ENCODE results near the gene IL1R2. TPM values are rescaled to one million over a fixed set of nuclear protein-coding genes. Genes with fewer than 3 reads are reported as not detected.

Gene IL1R2
- total and polyA plus RNA-seq, 2 of the 13 experiments (the other 11 are each of a cell fraction or from before 2014, with no cell fraction given), result 3.6 to 7.3 TPM

- TF ChIP-seq NFKB2 (CRISPR knock-in tag; IDR thresholded peaks at IDR 0.05; ENCODE audit: borderline replicate concordance) (no peak), ZNF644 (CRISPR knock-in tag; IDR thresholded peaks at IDR 0.05; ENCODE audit: low read depth) (peak; percentile 74), POGZ (CRISPR knock-in tag; IDR thresholded peaks at IDR 0.05) (no peak), SRSF9 (IDR thresholded peaks at IDR 0.05; ENCODE audit: borderline replicate concordance, insufficient read depth, low read depth, low read length, poor library complexity, severe bottlenecking) (no peak), SP5 (CRISPR knock-in tag; IDR thresholded peaks at IDR 0.05; ENCODE audit: borderline replicate concordance, low read depth) (peak; percentile 76; the same call in 1 of the 2 replicates), HNF1B (CRISPR knock-in tag; IDR thresholded peaks at IDR 0.05) (peak; percentile 80), HNRNPUL1 (IDR thresholded peaks at IDR 0.05; ENCODE audit: low read depth, low read length) (no peak), ZBTB20 (CRISPR knock-in tag; IDR thresholded peaks at IDR 0.05; ENCODE audit: borderline replicate concordance, low read depth) (no peak), ZNF30 (CRISPR knock-in tag; IDR thresholded peaks at IDR 0.05) (no peak; the same call in 1 of the 2 replicates), ZNF281 (CRISPR knock-in tag; IDR thresholded peaks at IDR 0.05; ENCODE audit: borderline replicate concordance) (peak; percentile 93), ZMAT3 (CRISPR knock-in tag; conservative IDR thresholded peaks at IDR 0.05) (no peak)
- TF ChIP-seq, protein P1, sequence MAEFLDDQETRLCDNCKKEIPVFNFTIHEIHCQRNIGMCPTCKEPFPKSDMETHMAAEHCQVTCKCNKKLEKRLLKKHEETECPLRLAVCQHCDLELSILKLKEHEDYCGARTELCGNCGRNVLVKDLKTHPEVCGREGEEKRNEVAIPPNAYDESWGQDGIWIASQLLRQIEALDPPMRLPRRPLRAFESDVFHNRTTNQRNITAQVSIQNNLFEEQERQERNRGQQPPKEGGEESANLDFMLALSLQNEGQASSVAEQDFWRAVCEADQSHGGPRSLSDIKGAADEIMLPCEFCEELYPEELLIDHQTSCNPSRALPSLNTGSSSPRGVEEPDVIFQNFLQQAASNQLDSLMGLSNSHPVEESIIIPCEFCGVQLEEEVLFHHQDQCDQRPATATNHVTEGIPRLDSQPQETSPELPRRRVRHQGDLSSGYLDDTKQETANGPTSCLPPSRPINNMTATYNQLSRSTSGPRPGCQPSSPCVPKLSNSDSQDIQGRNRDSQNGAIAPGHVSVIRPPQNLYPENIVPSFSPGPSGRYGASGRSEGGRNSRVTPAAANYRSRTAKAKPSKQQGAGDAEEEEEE (CRISPR knock-in tag; IDR thresholded peaks at IDR 0.05; ENCODE audit: borderline replicate concordance), result no peak
- TF ChIP-seq, protein P2, sequence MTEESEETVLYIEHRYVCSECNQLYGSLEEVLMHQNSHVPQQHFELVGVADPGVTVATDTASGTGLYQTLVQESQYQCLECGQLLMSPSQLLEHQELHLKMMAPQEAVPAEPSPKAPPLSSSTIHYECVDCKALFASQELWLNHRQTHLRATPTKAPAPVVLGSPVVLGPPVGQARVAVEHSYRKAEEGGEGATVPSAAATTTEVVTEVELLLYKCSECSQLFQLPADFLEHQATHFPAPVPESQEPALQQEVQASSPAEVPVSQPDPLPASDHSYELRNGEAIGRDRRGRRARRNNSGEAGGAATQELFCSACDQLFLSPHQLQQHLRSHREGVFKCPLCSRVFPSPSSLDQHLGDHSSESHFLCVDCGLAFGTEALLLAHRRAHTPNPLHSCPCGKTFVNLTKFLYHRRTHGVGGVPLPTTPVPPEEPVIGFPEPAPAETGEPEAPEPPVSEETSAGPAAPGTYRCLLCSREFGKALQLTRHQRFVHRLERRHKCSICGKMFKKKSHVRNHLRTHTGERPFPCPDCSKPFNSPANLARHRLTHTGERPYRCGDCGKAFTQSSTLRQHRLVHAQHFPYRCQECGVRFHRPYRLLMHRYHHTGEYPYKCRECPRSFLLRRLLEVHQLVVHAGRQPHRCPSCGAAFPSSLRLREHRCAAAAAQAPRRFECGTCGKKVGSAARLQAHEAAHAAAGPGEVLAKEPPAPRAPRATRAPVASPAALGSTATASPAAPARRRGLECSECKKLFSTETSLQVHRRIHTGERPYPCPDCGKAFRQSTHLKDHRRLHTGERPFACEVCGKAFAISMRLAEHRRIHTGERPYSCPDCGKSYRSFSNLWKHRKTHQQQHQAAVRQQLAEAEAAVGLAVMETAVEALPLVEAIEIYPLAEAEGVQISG (CRISPR knock-in tag; IDR thresholded peaks at IDR 0.05), result peak; percentile 41; the same call in 1 of the 2 replicates
Measured at GRCh38 chr2:101961338-101962191, 30.2 kb upstream of the IL1R2 start (continued).
